NCI-H1694 treated with DMSO at 0.1 percent for 48 hours (cell line): ENCODE results near the gene OSBPL10.
"Not testable (repeated sequence)": the region's sequence is repeated elsewhere in the genome, so short reads cannot be mapped to it uniquely, and the experiment has no call there.

Experiments
- DNase-seq: peaks from one replicate; lab custom pipeline; 2025; lab: John Stamatoyannopoulos, UW

The OSBPL10 gene

DNA sequence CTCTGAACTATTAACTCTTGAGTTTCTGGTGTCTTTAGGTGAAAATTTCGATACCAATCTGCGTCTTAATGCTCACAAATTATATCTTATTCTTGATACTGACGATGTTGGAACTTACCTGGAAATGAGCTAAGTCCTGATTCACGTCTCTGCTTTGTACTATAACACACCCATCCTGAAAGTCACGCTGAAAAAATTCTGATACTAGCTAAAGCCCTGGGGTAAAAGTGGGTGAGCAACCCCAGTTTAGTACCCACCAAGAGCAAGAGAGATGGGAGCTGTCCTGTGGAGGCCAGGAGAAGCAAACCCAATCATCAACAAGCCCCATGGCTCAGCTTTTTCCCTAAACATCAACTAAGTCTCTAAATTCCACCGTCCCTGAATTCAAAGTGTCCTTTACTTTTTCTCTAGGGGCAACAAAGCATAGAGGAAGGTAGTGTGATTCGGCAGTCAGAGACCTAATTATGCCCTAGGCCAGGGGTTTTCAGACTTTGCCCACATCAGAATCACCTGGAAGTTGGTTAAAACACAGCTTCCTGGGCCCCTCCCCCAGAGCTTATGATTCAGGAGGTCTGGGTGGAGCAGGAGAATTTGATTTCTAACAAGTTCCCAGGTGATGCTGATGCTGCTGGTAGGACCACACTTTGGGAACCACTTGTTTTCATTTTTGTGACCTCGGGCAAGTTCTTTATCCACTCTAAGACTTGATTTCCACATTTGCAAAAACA, 90.2 kb downstream of the OSBPL10 start:
- no peak for DNase-seq

DNA sequence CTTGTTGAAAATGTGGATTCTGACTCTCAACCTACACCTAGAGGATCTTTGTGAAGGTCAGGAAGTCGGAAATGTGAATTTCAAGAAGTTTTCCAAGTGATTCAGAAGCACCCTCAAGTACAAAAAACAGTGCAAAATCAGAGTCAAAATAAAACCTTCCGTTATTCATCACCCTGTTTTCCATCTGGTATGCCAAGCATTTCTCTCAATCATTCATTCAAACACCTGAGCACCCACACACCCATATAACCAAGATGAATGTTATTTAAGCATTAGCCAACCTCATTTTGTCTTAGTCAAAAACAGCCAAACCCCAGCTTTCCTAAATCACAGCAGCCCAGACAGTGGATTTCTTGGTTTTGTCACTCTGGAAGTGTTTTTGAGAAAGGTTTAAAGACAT, 91.1 kb downstream of the OSBPL10 start:
- DNase-seq: no peak

DNA sequence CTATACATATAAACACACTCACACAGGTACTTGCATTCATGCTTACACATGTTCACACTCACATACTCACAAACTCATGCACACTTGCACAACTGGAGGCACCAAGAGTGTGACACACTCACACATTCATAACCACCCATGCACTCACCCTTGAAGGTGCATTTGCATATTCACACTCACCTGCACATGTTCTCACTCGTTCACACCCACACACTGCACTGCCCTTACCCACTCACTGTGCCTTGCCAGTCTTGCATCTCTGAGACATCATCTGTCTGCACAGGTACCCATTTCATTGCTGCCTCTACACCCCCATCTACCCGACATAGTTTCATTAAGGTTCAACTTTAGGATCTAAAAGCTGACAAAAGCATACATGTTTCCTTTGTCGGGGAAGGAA, 95.8 kb downstream of the OSBPL10 start:
- no peak for DNase-seq

DNA sequence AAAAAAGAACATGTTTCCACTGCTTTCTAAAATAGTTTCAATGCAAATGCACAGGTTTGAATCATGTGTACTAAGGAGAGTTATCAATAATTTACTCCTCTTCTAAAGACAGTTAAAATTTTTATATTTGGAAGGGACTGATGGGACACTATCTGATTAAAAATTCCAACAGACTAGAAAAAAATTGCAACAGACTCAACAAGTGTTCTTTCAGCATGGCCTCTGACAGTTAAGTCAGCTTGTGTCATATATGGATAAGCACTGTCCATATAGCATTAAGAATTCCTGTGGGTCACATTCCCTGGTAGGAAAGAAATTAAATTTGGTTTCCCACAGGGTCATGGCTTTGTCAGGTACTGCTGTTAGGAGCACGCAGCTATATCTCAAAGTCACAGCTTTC, 96.8 kb downstream of the OSBPL10 start:
- DNase-seq: no peak

DNA sequence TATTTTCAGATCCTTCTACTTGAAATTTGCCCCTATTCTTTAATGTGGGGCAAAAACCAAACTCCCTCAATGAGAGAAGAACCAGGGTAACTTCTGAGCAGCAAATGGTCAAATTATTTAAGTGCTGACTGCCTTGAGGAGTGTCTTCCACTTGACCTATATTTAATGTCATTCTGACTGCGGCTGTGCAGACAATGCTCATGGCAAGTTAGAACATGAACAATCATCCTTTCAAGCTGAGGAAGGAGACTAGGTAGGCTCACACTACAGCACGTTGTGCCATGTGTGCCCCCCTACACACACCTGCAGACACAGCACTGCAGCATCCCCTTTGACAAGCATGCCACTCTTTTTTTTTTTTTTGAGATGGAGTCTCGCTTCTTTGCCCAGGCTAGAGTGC, 98.2 kb downstream of the OSBPL10 start:
- no peak for DNase-seq

DNA sequence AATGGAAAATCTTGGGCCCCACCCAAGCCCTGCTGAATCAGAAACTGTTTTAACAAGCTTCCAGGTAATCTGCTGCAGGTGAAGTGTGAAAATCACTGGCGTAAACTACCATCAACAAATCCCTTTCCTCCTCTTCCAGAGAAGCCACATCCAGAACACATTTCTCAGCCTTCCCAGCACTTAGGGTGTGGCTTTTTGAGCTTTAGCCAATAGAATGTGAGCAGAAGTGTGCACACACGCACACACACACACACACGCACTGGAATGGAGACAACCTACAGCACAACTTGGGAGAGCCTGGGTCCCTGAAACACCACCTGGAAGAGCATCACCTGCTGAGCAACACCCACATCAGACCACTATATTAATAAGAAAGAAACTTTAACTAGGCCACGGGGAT, 98.6 kb downstream of the OSBPL10 start:
- no peak for DNase-seq

DNA sequence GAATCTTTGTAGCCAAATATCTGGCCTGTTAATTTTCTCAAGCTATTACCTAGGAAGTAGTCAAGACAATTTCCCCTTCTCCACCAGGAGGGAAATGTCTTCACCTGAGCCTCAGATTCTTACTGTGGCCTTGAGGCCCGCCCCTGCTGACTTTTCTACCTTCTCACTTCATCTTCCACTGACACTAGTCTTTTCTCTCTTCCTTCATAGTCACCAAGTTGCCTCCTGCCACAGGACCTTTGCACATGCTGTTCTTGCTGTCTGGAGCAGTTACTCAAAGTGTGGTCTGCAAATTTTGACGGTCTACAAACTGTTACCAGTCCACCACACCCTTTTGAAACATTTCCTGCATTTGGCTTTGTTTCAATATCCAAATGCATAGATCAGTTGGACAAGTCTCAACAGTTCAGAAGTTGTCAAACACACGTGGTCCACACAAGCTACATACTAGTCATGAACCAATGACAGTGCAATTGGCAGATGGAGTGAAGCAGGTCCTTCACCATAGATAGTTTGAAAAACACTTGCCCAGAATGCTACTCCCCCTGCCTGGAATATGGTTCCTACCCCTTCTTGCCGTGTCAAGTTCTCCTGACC, 100.5 kb downstream of the OSBPL10 start:
- no peak for DNase-seq

DNA sequence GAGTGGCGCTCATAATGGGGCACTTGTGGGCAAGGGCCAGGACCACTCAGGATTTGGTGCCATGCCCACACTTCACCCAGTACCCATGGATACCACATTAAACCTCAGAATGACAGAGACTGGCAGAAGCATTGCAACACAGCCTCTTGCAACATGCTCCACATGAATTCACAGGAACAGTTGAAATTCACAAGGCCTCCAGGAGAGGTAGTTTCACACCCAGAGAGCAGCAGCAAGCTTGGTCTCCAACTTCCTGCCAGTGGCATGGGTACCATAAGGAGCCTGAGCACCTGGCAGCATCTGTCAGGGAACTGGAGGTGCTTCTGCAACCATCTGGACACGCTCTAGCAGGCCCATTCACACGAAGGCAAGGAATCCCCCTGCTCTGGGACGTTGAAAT, 101.0 kb downstream of the OSBPL10 start:
- DNase-seq: no peak

DNA sequence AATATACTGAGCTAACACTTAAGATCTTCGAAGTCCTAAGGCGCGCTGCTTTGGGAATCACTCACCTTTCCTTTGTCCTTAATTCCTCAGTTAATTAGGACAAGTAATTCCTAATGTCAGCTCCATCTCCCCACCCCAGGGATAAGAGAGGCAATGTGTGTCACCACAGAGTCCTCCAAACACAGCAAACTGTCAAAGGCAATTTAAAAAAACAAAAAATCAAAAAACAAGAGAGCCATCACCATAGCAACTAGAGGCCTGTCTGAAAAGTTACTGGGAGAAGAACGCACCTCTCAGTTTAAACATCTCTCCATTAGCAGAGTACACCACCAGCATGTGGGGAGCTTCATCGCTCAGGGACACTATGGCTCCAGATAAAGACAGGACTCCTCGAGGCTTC, 101.7 kb downstream of the OSBPL10 start:
- no peak for DNase-seq

DNA sequence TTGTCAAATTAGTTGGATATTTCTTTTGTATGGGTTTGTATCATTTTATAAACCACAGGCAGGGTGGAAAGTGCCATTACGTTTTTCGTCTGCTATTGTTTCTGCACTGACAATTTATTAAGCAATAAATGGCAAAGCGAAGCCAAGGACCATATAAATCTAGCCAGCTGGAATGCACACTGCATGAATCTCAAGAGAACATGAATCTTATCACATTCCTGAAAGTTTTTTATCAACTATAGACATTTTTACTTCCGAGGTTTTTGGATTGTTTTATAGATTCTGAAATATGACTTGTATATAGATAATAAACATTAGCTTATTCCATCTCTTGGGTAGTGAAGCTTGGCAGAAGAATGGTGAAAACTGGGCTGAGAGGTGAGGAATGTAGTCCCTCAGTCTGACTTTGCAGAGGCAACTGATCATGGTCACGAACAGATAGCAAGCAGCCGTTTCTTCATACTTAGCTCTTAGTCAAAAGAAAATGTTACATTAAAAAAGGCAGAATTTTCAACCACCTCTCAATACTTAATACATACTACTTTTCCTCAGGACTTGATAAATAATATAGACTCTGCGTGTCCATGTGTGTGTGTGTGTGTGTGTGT, 102.7 kb downstream of the OSBPL10 start:
- DNase-seq: no peak

DNA sequence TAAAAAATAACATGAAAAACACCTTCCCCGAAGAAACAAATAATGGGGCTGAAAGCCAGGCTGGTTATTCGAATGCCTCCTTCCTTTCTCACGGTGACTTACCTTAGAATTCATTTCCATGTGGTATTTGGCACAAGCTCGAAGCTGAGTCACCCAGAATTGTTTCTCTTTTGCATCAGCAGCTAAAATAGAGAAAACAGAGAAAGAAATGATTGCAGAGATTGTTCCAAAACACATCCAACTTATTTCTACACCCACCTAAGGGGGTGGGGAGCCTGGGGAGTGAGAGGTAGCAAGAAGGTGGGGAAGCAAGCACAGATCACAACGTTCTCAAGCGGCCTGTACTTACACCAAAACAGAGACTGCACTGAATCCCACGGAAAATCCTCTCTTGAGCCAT, 104.7 kb downstream of the OSBPL10 start:
- no peak for DNase-seq

DNA sequence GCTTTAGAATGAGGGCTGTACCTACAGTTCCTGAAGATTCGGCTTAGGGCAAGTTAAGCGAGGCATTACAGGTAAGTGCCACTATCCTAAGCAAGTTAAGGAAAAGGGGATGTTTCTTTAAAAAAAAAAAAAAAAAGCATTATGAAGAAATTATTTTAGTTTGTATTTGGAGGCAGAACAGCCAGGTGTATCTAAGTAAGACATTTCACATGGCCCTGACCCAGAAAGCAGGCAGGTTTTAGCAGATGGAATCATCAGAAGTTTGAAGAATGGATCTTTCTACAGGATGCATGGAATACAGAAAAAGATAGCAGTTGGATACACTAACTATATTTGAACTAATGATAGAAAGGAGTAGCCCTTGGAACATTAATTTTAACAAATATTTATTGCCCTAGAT, 105.6 kb downstream of the OSBPL10 start:
- no peak for DNase-seq

DNA sequence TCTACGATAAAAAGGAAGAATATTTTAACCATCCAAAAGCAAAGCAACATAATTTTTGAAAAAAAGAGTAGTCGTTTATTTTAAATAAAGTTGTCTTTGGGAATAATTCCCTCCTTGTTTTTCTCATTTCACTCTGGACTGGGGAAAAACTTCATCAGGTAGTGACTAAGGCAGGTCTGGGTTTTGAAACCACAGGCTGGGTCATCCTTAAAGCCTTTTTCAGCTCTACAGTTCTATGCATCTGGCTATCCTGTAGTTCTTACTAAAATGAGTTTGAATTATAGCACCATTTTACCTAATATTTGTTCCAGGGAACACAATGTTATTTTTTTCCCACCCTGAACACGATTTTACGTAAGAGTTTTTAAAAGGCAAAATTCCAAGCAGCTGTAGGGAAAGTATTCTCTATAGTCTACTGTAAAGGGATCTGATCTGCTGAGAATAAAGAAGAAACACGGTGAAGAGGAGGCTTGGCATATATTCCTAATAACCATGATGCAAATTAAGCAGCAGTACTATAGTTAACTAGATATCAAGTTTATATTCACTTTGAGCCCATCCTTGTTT, 107.7 kb downstream of the OSBPL10 start:
- DNase-seq: no peak

DNA sequence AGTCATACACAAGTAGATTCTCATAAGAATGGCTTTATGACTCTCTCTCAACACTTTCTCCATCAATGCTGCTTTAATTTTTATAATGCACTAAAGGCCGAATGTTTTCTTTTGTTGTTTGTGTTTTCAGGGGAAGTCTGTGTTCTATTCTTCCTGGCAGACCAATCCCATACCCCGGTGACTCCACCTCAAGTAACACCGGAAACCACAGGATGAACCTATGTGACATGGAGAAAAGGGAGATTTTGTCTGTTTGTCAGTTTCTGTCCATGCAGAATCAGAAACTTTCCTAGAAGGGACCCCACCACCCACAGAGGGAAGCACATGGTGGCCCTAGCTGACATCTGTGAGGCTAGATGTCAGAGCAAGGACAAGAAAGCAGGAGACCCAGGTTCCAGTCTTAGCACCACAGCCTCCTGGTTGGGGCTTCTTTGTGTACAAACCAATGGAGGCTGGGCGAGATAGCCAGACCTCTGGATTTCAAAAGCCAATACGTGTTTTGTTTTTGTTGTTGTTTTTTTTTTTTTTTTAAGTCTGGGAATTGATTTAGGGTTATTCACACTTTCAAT, 109.0 kb downstream of the OSBPL10 start:
- no peak for DNase-seq

DNA sequence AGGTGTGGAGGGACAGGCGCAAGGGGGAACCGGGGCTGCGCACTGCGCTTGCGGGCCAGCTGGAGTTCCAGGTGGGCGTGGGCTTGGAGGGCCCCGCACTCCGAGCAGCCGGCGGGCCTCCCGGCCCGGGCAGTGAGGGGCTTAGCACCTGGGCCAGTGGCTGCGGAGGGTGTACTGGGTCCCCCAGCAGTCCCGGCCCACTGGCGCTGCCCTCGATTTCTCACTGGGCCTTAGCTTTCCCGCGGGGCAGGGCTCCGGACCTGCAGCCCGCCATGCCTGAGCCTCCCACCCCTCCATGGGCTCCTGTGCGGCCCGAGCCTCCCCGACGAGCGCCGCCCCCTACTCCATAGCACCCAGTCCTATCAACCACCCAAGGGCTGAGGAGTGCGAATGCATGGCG, 111.0 kb downstream of the OSBPL10 start:
- not testable (repeated sequence) for DNase-seq

DNA sequence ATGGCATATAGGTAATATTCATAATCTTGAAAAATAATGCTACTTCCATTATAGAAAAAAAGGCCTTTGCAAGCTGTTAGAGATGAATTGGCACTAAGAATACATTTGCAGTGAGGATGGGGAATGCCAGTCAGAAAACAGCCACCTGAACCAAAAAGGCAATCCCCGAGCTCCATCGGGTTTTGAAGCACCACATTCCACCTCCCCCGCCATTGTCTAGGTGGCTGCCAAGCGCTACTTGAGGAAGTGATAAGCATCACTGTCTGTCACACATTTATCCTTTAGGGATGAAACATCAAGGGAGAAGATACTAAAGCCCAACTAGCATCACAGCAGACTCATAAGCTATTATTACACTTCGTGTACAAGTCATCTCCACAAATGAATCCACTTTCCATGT, 112.8 kb downstream of the OSBPL10 start:
- DNase-seq: no peak

DNA sequence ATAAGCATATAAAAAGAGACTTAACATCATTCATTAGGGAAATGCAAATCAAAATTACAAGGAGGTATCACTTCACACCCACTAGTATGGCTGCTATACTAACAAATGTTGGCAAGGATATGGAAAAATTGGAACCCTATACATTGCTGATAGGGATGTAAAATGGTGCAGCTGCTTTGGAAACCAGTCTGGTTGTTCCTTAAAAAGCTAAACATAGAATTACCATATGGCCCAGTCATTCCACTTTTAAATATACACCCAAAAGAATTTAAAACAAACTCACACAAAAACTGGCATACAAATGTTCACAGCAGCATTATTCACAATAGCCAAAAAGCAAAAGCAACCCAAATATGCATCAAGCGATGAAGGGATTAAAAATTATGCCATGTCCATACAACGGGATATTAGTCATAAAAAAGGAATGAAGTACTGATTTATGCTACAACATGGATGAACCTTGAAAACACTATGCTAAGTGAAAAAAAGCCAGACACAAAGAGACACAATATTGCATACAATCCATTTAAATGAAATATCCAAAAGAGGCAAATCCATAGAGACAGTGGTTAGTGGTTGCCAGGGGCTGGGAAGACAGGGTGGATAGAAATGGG, 118.3 kb downstream of the OSBPL10 start:
- DNase-seq: no peak

DNA sequence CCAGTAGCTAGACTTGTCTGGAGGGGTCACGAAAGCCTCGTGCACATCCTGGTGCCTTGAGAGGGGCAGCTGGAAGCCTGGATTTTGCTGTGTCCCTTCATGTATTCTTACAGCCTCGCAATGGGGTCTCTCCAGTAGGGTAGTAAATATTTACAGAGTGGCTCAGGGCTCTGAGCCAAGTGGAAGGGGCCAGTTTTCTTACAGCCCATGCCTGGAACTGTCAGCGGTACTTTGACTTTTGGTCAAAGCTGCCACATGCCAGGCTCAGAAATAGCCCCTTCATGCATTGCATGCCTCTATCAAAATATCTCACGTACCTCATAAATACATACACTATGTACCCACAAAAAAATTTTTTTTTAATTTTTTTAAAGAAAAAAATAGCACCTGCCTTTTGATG, 119.2 kb downstream of the OSBPL10 start:
- no peak for DNase-seq

DNA sequence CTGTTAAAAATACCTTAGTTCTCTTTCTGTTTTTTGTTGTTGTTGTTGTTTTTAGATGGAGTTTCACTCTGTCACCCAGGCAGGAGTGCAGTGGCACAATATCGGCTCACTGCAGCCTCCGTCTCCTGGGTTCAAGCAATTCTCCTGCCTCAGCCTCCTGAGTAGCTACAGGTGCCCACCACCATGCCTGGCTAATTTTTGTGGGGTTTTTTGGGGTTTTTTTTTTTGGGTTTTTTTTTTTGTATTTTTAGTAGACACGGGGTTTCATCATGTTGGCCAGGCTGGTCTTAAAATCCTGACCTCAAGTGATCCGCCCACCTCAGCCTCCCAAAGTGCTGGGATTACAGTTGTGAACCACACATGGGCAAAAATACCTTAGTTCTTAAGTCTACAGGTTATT, 120.4 kb downstream of the OSBPL10 start:
- not testable (repeated sequence) for DNase-seq

DNA sequence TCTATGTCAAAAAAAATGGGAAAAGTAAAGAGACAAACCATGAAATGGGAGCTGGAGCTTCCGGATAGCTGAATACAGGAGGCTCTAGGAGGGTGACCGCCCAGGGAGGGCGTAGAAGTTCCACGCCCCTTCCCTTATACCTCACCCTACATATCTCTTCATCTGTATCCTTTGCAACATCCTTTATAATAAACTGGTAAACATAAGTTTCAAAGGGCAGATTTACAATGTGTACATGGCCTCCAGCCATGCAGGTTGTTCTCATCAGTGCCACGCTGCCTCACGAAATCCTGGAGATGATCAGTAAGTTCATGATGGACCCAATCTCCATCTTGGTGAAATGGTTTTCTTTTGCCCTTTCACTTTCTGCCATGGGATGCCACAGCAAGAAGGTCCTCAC, 121.8 kb downstream of the OSBPL10 start:
- no peak for DNase-seq

DNA sequence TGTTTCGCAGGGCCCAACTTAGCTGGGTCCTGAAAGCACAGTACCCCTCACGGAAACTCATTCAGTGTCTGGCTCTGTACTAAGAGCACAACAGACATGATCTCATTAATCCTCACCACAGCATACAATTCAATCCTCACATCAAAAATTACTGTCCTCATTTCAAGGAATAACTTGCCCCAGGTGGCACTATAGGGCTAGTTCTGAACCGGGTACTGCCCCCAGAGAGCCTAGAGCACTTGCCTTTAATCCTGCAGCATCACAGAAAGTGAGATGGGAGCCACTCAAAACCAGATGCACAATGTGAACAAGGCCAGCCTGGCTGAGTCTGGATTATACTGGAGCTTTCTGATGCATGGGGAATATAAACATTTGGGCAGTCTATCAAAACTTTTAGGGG, 122.6 kb downstream of the OSBPL10 start:
- DNase-seq: no peak

DNA sequence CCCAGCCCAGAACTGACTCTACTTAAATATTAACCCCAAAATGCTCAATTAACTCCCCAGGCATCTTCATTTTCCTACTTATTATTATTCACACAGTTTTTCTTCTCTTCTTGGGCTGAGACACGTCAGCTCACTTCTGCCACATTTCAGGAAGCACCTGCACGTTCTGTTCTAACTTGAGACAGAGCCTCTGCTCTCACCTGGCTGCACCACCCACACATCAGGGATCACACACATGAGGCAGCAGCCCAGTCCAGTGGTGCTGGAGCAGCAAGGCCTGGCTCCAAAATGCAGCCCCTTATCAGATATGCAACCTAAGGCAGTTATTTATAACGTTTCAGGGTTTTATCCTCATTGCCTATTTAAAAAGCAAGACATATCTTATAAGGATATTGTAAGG, 127.5 kb downstream of the OSBPL10 start:
- DNase-seq: no peak

DNA sequence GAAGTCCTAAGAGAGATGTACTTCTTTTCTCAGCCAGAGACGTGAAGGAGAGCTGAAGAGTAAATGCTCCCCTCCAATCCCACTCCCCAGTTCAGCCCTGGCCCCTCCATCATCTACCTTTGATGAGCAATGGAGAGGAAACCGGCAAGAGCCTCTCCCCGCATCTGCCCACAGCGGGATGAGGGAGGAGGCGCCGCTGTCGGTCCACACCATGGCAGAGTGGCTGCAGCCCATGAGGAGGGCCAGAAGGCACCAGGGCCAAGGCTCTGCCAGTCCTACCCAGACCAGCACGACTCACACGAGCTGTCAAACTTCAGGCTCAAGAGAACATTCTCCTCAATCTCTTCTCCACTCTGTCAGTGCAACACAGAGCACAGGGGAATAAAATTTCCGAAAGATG, 129.8 kb downstream of the OSBPL10 start:
- no peak for DNase-seq
